SK-N-SH treated with all-trans-retinoic acid at 6 μM for 48 hours (cell line): ENCODE measurements around the gene GNG10.

Experiments used
- ATAC-seq: fragments of 200-7000 bp; cut with Tn5 transposase; 3 replicates; pipeline ENCODE4 v1.9.1; 2020; ENCODE audit warnings: mild to moderate bottlenecking, moderate library complexity
- ARNTL ChIP-seq: fragments of 450-650 bp; formaldehyde crosslinking; IDR thresholded peaks from 2 replicates; pipeline ENCODE4 v1.5.0; 2020; ENCODE audit warnings: low read depth, mild to moderate bottlenecking, moderate library complexity, borderline replicate concordance
- BACH2 ChIP-seq: fragments of 250-450 bp; sonication (Bioruptor Pico); IDR thresholded peaks from 2 replicates; pipeline ENCODE4 v1.9.0; 2021; ENCODE audit warnings: mild to moderate bottlenecking, borderline replicate concordance
- CREB5 ChIP-seq: fragments of 250-450 bp; sonication (Bioruptor Pico); IDR thresholded peaks from 2 replicates; pipeline ENCODE4 v1.5.1; 2020; ENCODE audit warnings: low read depth, mild to moderate bottlenecking, moderate library complexity
- CSDC2 ChIP-seq: fragments of 250-450 bp; sonication (Bioruptor Pico); IDR thresholded peaks from 2 replicates; pipeline ENCODE4 v1.5.0; 2020; ENCODE audit warnings: mild to moderate bottlenecking, moderate library complexity
- CSRNP3 ChIP-seq: fragments of 250-450 bp; sonication (Bioruptor Pico); IDR thresholded peaks from 2 replicates; pipeline ENCODE4 v1.5.1; 2021; ENCODE audit warnings: mild to moderate bottlenecking, moderate library complexity
- ESRRG ChIP-seq: fragments of 250-450 bp; sonication (Bioruptor Pico); IDR thresholded peaks from 2 replicates; pipeline ENCODE4 v1.6.1; 2021; ENCODE audit warnings: mild to moderate bottlenecking
- GLIS3 ChIP-seq: fragments of 250-450 bp; sonication (Bioruptor Pico); IDR thresholded peaks from 2 replicates; pipeline ENCODE4 v1.5.0; 2020; ENCODE audit warnings: mild to moderate bottlenecking, moderate library complexity
- ISL1 ChIP-seq: fragments of 250-450 bp; sonication (Bioruptor Pico); IDR thresholded peaks from 2 replicates; pipeline ENCODE4 v2.1.2; 2022; ENCODE audit warnings: mild to moderate bottlenecking, moderate library complexity
- OSR1 ChIP-seq: fragments of 250-450 bp; sonication (Bioruptor Pico); IDR thresholded peaks from 2 replicates; pipeline ENCODE4 v1.8.0; 2022; ENCODE audit warnings: moderate library complexity, mild to moderate bottlenecking, inconsistent platforms
- PATZ1 ChIP-seq: fragments of 250-450 bp; sonication (Bioruptor Pico); IDR thresholded peaks from 2 replicates; pipeline ENCODE4 v1.8.0; 2020; ENCODE audit warnings: mild to moderate bottlenecking, moderate library complexity, borderline replicate concordance
- POU6F1 ChIP-seq: fragments of 250-450 bp; sonication (Bioruptor Pico); IDR thresholded peaks from 2 replicates; pipeline ENCODE4 v1.8.0; 2021; ENCODE audit warnings: low read depth, mild to moderate bottlenecking, moderate library complexity, borderline replicate concordance
- PPARA ChIP-seq: fragments of 250-450 bp; sonication (Bioruptor Pico); IDR thresholded peaks from 2 replicates; pipeline ENCODE4 v1.5.0; 2020; ENCODE audit warnings: mild to moderate bottlenecking, borderline replicate concordance
- RARB ChIP-seq: fragments of 250-450 bp; sonication (Bioruptor Pico); IDR thresholded peaks from 2 replicates; pipeline ENCODE4 v1.8.0; 2021; ENCODE audit warnings: mild to moderate bottlenecking, moderate library complexity
- SNAI2 ChIP-seq: fragments of 250-450 bp; sonication (Bioruptor Pico); IDR thresholded peaks from 2 replicates; pipeline ENCODE4 v1.5.0; 2020; ENCODE audit warnings: mild to moderate bottlenecking, moderate library complexity
- TCF4 ChIP-seq: fragments of 250-450 bp; sonication (Bioruptor Pico); IDR thresholded peaks from 2 replicates; pipeline ENCODE4 v1.8.0; 2021; ENCODE audit warnings: mild to moderate bottlenecking, moderate library complexity, borderline replicate concordance
- TOX ChIP-seq: fragments of 250-450 bp; sonication (Bioruptor Pico); IDR thresholded peaks from 2 replicates; pipeline ENCODE4 v1.8.0; 2021; ENCODE audit warnings: mild to moderate bottlenecking, moderate library complexity, borderline replicate concordance
- TSHZ2 ChIP-seq: fragments of 250-450 bp; sonication (Bioruptor Pico); IDR thresholded peaks from 2 replicates; pipeline ENCODE4 v1.5.0; 2020; ENCODE audit warnings: mild to moderate bottlenecking, moderate library complexity
- ZFP3 ChIP-seq: fragments of 250-450 bp; sonication (Bioruptor Pico); IDR thresholded peaks from 2 replicates; pipeline ENCODE4 v1.5.0; 2020; ENCODE audit warnings: mild to moderate bottlenecking, moderate library complexity
- ZFP30 ChIP-seq: fragments of 450-650 bp; formaldehyde crosslinking; IDR thresholded peaks from 2 replicates; pipeline ENCODE4 v1.5.0; 2022; ENCODE audit warnings: mild to moderate bottlenecking, moderate library complexity
- ZNF565 ChIP-seq: fragments of 450-650 bp; formaldehyde crosslinking; conservative IDR thresholded peaks from 2 replicates; pipeline ENCODE4 v1.5.0; 2020; ENCODE audit warnings: low read depth, mild to moderate bottlenecking, moderate library complexity

GNG10 gene

GRCh38 chr9:111683392-111683791 lies 22.0 kb downstream of the GNG10 start (continued):
- TF ChIP-seq TSHZ2 (CRISPR knock-in tag) = no peak

GRCh38 chr9:111691672-111692329 lies 30.4 kb downstream of the GNG10 start:
- peak; percentile 86 for ATAC-seq
- TF ChIP-seq CSRNP3 (CRISPR knock-in tag) (no peak), ZFP3 (no peak), GLIS3 (CRISPR knock-in tag) (no peak), OSR1 (CRISPR knock-in tag) (no peak), PATZ1 (CRISPR knock-in tag) (no peak), TSHZ2 (CRISPR knock-in tag) (no peak), RARB (CRISPR knock-in tag) (no peak), ZNF565 (CRISPR knock-in tag) (no peak), CSDC2 (CRISPR knock-in tag) (no peak)

GRCh38 chr9:111696796-111697195 lies 35.4 kb downstream of the GNG10 start:
- ATAC-seq = no peak
- TF ChIP-seq BACH2 (CRISPR knock-in tag) (no peak), TCF4 (CRISPR knock-in tag) (no peak), ESRRG (no peak)
- TF ChIP-seq, all 23 proteins: peak for 0

GRCh38 chr9:111700776-111701175 lies 39.4 kb downstream of the GNG10 start:
- no peak for ATAC-seq
- TF ChIP-seq TCF4 (CRISPR knock-in tag) (no peak), GLIS3 (CRISPR knock-in tag) (no peak), POU6F1 (CRISPR knock-in tag) (no peak), ZFP3 (no peak), BACH2 (CRISPR knock-in tag) (no peak), TOX (CRISPR knock-in tag) (no peak), RARB (CRISPR knock-in tag) (no peak), ISL1 (CRISPR knock-in tag) (no peak), ESRRG (no peak), PPARA (CRISPR knock-in tag) (no peak), ZFP30 (CRISPR knock-in tag) (no peak), CREB5 (CRISPR knock-in tag) (no peak), ZNF565 (CRISPR knock-in tag) (no peak), SNAI2 (CRISPR knock-in tag) (no peak), ARNTL (CRISPR knock-in tag) (no peak)
